ENCODE data around the gene DPEP3.

Gene DPEP3

GRCh38 chr16:67966549-67967182 is 13.6 kb downstream of the DPEP3 start:
- DNase-seq (ENCODE audit: low spot score), result peak; percentile 28

DNA sequence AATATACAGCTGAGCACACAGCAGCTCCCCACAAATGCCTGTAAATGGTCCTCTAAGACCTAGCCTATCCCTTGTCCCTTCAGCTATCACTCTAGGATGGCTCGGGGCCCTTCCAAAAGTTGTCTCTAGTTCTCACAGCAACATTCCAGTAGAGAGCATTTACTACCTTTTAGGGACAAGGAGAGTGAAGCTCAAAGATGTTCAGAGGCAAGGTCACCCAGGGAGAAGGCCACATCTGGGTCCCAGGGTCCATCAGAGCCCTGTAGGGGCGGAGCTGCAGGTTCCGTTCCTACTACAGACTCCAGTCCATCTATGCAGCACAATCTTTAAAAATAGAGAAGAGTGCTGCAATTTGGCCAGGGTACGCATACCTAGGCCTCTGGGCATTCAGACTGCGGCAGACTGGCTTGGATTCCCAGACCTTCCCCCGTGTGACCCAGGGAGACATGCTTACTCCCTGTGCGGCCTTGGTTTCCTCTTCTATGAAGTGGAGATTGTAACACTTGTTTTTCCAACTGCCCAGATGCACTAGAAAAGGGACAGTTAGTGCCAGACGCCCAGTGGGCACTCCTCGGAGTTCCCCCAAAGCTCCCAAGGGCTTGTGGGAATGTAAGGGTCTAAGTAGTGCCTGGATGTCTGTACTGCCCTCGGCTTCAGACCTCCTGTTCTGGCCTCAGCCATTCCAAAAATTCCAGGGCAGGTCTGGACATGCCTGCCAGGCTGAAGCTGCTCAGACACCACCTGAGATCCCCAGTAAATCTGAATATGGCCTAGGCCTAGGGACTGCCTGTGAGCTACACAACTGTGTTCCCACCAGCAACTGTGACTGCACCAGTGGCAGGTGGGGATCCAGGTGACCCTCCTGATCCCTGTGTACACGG is 14.4 kb downstream of the DPEP3 start:
- DNase-seq (ENCODE audit: low spot score), result no peak

DNA sequence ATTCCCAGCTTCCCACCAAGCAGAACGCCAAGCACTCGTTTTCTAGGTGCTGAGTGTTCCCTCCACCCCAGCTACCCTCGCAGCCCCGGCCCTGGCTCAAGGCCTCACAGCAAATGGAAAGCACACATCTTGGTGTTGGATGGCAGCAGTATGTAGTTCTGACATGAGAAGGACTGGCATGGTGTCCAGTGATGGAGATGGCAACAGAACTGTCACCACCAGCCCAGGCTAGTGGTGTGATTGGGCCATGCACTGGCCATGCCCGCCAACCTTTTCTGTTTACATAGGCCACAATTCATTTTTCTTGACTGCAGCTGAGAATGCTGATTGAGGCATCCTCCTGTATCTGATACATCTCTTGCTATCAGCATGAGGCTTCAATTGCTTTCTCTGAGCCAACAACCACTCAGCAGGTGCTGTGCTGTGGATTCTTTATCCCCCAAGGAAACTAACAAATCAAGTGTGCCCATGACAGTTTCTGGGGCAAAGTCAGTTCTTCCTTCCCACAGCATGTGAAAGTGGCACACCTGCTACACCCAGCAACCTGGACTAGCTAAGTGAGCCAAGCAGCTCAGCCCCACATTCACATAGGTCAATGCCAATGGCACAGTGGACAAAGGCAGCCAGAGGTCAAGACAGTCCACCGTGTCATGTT is 15.7 kb downstream of the DPEP3 start:
- DNase-seq (ENCODE audit: low spot score), result no peak

DNA sequence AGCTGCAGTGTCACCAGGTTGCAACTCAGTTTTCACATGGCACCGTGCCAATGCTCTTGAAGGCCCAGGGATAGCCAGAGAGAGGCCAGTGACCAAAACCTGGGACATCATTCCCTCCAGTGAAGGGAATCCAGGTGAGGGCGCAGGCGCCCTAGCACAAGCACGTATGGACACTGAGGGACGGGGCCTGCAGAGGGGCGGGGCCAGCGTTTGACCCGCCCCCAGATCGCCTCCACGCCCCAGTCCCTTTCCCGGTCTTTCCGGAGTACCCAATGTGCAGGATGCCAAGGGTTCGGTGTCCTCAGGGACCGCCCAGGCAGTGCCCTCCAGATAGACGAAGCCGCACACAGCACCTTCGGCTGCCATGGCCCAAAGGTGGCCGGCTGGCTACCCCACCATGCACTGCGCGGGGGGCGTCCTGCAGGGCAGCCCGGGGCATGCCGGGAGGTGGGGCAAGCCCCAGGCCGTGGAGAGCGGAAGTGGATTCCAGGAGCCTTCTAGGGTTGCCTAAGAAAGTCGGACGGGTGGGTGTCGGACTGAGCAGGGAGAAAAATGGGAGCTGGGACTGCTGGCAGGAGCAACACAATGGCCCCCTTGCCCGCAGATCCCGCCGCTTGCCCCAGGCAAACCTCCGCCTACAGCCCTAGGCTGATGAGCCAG is 16.5 kb downstream of the DPEP3 start:
- DNase-seq (ENCODE audit: low spot score), result no peak

- DNase-seq (ENCODE audit: low spot score), result no peak
Observed at GRCh38 chr16:67963292-67963661, 17.0 kb downstream of the DPEP3 start.

GRCh38 chr16:67962135-67962534 is 18.2 kb downstream of the DPEP3 start:
- no peak for DNase-seq (ENCODE audit: low spot score)

GRCh38 chr16:67961551-67961957 is 18.7 kb downstream of the DPEP3 start:
- peak; percentile 61 for DNase-seq (ENCODE audit: low spot score)

- no peak for DNase-seq (ENCODE audit: low spot score)
Observed at GRCh38 chr16:67959536-67960329, 20.6 kb downstream of the DPEP3 start.

GRCh38 chr16:67957622-67958021 is 22.7 kb downstream of the DPEP3 start:
- DNase-seq (ENCODE audit: low spot score), result no peak

DNA sequence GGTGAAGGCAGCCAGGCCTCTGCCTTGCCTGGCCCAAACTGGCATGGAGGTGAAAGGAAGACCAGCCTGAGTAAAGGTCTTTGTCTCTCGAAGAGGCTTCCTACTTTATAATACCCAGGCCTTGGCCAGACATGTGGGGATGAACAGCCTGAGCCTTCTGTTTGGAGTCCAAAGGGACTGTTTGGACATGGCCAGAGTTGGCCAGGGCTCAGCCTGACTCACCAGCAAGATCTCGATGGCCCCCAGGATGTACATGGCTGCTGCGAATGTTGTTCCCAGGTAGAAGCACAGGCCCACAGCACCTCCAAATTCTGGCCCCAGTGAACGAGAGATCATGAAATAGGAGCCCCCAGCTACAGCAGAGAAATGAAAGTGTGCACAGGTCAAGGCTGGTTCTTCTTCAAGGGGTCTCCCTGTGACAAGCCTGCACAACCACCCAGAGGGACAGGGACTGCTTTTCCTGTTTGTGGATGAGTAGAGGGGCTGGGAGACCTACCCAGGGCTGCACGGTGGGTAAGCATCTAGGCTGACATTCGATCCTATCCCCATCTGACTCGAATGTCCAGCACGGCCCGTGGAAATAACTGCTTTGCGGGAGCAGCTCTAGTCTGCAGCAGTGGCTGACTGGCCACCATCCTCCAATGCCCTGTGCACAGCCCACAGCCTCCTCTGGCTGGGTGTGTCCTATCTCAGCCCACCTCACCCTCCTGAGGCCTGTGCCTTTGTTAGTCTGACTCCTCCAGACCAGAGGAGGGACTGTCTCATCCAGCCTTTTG is 25.7 kb downstream of the DPEP3 start:
- DNase-seq (ENCODE audit: low spot score), result no peak

DNA sequence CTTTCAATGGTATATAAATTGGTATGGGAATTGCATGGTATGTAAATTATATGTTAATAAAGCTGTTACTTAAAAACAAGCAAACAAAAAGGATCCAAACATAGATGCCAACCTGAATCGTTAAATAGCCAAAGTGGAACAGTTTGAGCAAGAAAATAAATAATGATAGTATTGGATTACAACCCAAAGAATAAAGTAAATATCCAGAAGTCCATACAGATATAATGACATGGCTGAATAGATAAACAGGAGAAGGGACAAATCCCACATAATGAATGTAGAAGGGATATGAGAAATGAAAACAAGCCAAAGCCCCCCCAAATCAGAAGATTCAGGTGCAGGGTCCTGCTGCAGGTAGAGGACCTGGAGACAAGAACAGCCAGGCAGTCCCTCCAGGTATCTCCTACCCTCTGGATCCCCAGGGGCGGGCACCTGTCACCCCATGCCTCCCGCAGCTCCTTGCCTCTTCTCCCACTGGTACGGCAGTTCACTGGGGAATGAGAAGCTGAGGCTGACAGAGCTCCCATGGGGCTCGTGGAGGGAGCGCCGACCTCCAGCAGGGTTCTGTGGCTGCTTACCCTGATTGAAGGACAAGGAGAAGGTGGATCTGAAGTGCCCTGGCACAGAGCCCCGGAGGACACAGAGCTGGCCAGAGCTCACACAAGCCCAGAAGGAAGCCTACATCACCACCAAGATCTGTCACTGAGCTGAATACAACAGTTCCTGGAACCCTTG is 26.5 kb downstream of the DPEP3 start:
- no peak for DNase-seq (ENCODE audit: low spot score)

- no peak for DNase-seq (ENCODE audit: low spot score)
Observed at GRCh38 chr16:67951485-67951884, 28.8 kb downstream of the DPEP3 start.

- DNase-seq (ENCODE audit: low spot score), result no peak
Observed at GRCh38 chr16:67950335-67950843, 29.9 kb downstream of the DPEP3 start.

DNA sequence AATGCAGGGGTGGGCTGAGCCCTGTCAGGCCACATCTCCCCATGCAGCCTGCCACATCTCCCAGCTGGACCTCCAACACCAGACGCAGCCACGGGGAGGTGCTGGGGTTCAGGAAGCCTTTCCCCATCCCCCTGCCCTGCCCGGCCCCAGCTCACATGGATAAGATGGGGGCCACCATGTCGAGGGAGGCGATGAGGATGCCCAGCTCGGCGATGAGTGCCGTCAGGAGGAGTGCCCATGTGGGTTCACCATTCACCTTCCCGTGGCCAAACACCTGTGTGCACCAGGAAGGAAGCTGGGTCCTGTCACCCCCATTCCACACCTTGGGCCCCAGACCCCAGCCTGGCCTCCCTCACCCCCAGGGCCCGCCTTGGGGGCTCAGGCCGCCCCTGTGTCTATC is 30.7 kb downstream of the DPEP3 start:
- no peak for DNase-seq (ENCODE audit: low spot score)

DNA sequence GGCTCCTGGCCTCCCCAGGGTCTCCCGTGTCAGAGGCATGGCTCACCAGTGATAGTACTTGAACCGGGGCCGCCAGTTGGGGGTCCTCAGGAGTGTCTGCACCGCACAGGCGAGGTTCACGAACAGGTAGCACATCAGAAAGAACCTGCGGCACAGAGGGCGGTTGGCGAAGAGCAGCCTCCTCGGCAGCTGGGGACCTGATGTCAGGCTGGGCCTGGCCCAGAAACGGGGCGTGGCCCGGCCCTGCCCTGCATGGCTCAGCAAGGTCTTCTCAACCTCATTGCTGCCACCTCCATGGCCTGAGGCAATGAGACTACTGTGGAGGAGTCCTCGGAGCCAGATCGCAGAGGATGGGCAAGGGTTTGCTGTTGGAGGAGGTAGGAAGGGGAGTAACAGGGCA is 32.3 kb downstream of the DPEP3 start:
- DNase-seq (ENCODE audit: low spot score), result no peak

- DNase-seq (ENCODE audit: low spot score), result no peak
Observed at GRCh38 chr16:67946966-67947558, 33.2 kb downstream of the DPEP3 start.

- no peak for DNase-seq (ENCODE audit: low spot score)
Observed at GRCh38 chr16:67946128-67946569, 34.1 kb downstream of the DPEP3 start.

DNA sequence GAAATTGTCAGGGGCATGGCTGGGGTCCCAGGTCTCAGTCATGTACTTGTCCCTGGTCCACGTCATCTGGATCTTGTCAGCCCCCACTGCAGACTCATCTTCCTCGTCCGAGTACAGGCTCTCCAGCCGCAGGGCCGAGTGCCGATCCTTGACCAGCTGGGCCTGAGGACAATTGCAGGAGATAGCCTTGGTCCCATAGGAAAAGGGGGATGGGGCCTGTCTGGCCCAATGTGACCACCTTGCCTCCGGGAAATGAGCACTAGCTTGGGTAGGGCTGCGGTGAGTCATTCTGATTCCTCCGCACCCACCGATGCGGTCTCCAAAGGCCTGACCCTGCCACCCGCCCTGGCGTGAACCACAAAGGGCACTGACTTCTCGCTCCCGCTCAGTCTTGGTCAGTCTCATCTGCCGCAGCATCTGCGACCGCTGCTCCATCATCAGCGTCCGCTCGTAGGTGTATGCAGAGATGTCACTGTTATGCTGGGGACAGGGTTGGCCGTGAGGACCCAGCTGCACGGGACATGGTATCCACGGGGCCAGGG is 34.8 kb downstream of the DPEP3 start:
- DNase-seq (ENCODE audit: low spot score), result no peak

GRCh38 chr16:67944690-67945391 is 35.5 kb downstream of the DPEP3 start:
- no peak for DNase-seq (ENCODE audit: low spot score)

Measured in kidney tubule cell (primary cell).